Transverse colon (tissue), 3 donors: Measurements from ENCODE around the gene PMM1.

Experiments
- CTCF ChIP-seq, 5 experiments: fragments of 200-600 bp in 3 of 5; fragments of 450-650 bp in 2 of 5; sonication (generic) in 3 of 5; IDR thresholded peaks; 1 replicate in 2 of 5; 2 replicates in 3 of 5; pipeline ENCODE4 v1.5.1; 2016 to 2017; ENCODE audit warnings: antibody characterized with exemption in 5 of 5, inconsistent platforms in 3 of 5, mild to moderate bottlenecking in 2 of 5, moderate library complexity in 1 of 5
- POLR2A ChIP-seq: fragments of 450-650 bp; IDR thresholded peaks from one replicate; pipeline ENCODE4 v1.6.1; 2016; ENCODE audit warnings: antibody characterized with exemption, mild to moderate bottlenecking, moderate library complexity

DNA sequence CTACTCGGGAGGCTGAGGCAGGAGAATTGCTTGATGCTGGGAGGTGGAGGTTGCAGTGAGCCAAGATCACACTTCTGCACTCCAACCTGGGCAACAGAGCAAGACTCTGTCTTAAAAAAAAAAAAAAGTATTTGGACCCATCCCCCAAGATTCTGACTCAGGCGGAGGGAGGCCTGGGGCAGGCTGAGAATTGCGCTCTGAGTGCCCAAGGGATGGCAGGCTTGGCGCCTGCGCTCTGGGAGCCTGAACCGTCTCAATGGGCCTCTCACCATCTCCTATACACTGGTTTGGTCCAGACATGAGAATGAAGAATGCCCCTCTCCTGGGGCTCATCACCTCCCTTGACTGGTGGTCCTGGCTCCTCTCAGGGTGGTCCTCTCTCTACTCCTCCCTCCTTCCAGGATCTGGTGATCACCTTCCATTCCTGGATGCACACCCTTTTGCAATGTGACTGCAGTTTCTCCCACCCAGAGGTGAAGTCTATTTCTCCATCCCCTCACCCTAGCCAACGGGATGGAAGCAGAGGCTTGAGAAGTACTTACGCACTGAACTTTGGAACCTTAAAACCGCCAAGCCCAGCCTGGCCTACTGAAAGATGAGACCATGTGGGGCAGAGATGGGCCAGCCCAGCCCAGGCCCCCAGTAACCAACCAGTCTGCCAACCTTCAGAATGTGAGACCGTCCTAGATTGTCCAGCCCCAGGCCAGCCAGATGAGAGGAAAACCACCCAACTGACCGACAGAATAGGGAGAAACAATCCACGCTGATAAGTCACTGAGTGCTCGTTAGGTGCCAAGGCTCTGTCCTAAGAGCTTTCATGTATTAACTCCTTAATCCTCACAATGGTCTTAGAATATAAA is 50.3 kb downstream of the PMM1 start:
- TF ChIP-seq CTCF (IDR thresholded peaks at IDR 0.05) (no peak), POLR2A (no peak)
